OCI-LY3 (cell line): ENCODE measurements around the gene SRD5A1.

ENCODE experiments used
- H2AFZ ChIP-seq: fragments of 200-600, 300-600 bp; shearing (Covaris generic); 2 replicates; pipeline ENCODE4 v1.6.0; 2014; ENCODE audit warnings: antibody characterized with exemption, low read depth, low read length
- H3K27ac ChIP-seq: fragments of 200-600, 300-600 bp; sonication (generic); 2 replicates; pipeline ENCODE4 v1.5.1; 2014; ENCODE audit warnings: mild to moderate bottlenecking, low read length, moderate library complexity, mixed read lengths
- H3K27me3 ChIP-seq: fragments of 200-600, 300-600 bp; sonication (generic); 2 replicates; pipeline ENCODE4 v1.6.1; 2014; ENCODE audit warnings: low read depth, low read length, mixed read lengths
- H3K36me3 ChIP-seq: fragments of 200-600, 300-600 bp; sonication (generic); replicated peaks from 2 replicates; pipeline ENCODE3; 2014; ENCODE audit warnings: low read depth, low read length, mixed read lengths
- H3K4me1 ChIP-seq: fragments of 300-600, 200-600 bp; sonication (generic); 2 replicates; pipeline ENCODE4 v1.6.1; 2014; ENCODE audit warnings: low read length, mixed read lengths
- H3K4me2 ChIP-seq: fragments of 200-600, 300-600 bp; sonication (generic); 2 replicates; pipeline ENCODE4 v1.6.1; 2014; ENCODE audit warnings: low read length, mixed read lengths
- H3K4me3 ChIP-seq: fragments of 300-600, 200-600 bp; sonication (generic); 2 replicates; pipeline ENCODE4 v1.5.1; 2014; ENCODE audit warnings: antibody characterized with exemption, mild to moderate bottlenecking, low read length, moderate library complexity
- H3K79me2 ChIP-seq: fragments of 300-600, 200-600 bp; shearing (Covaris generic); 2 replicates; pipeline ENCODE4 v1.6.1; 2014; ENCODE audit warnings: mild to moderate bottlenecking, low read length, mixed read lengths
- H3K9ac ChIP-seq: fragments of 300-600, 200-600 bp; shearing (Covaris generic); 2 replicates; pipeline ENCODE4 v1.6.0; 2014; ENCODE audit warnings: mild to moderate bottlenecking, low read length, moderate library complexity
- H3K9me3 ChIP-seq: fragments of 200-600, 300-600 bp; shearing (Covaris generic); 2 replicates; pipeline ENCODE4 v1.6.1; 2014; ENCODE audit warnings: low read length, mixed read lengths; ENCODE audit not compliant: insufficient read depth
- H4K20me1 ChIP-seq: fragments of 200-600, 300-600 bp; sonication (generic); 2 replicates; pipeline ENCODE4 v1.6.1; 2016; ENCODE audit warnings: low read length, mixed read lengths; ENCODE audit not compliant: insufficient read depth
- CTCF ChIP-seq: fragments of 200-600, 300-600 bp; sonication (generic); IDR thresholded peaks from 2 replicates; pipeline ENCODE4 v1.5.1; 2014; ENCODE audit warnings: antibody characterized with exemption, low read length, low read depth
- EZH2phosphoT487 ChIP-seq: fragments of 200-600 bp; shearing (Covaris generic); IDR thresholded peaks from 2 replicates; pipeline ENCODE4 v1.6.1; 2018; ENCODE audit warnings: antibody characterized with exemption, mixed run types, low read depth

Gene SRD5A1

GRCh38 chr5:6719896-6720560, 86.8 kb downstream of the SRD5A1 start:
- Histone ChIP-seq H3K4me3 (no peak overlapping the region), H3K27ac (no peak overlapping the region), H2AFZ (no peak overlapping the region), H3K79me2 (peaks cover 97% of the 10 kb centered on the region), H3K27me3 (no peaks in the 10 kb centered on the region), H3K4me1 (peaks cover 53% of the 10 kb centered on the region), H3K9me3 (no peaks in the 10 kb centered on the region), H3K36me3 (peaks cover 36% of the 10 kb centered on the region), H3K9ac (no peak overlapping the region), H4K20me1 (peaks cover 95% of the 10 kb centered on the region), H3K4me2 (no peak overlapping the region)
- TF ChIP-seq EZH2phosphoT487, result no peak
- TF ChIP-seq CTCF, result no peak

- H3K27me3 ChIP-seq, result no peaks in the 10 kb centered on the region
- H3K27ac ChIP-seq, result no peak overlapping the region
- H3K4me3 ChIP-seq, result no peak overlapping the region
- TF ChIP-seq EZH2phosphoT487, result no peak
- no peak for TF ChIP-seq CTCF
- H3K36me3 ChIP-seq, result peaks cover 33% of the 10 kb centered on the region
- H3K4me1 ChIP-seq, result peaks cover 48% of the 10 kb centered on the region
- no peak overlapping the region for H3K9ac ChIP-seq
- H3K79me2 ChIP-seq, result peaks cover 96% of the 10 kb centered on the region
- no peaks in the 10 kb centered on the region for H3K9me3 ChIP-seq
- H4K20me1 ChIP-seq, result peaks cover 90% of the 10 kb centered on the region
- no peak overlapping the region for H2AFZ ChIP-seq
- H3K4me2 ChIP-seq, result no peak overlapping the region
Measured at GRCh38 chr5:6720561-6720921, 87.3 kb downstream of the SRD5A1 start.

GRCh38 chr5:6721442-6721841, 88.2 kb downstream of the SRD5A1 start:
- Histone ChIP-seq H3K4me1 (peaks cover 41% of the 10 kb centered on the region), H2AFZ (no peak overlapping the region), H3K4me2 (peak overlapping the region; percentile 71), H3K79me2 (peaks cover 96% of the 10 kb centered on the region), H3K27me3 (no peaks in the 10 kb centered on the region), H3K27ac (no peak overlapping the region), H3K36me3 (peaks cover 34% of the 10 kb centered on the region), H3K4me3 (no peak overlapping the region), H3K9ac (no peak overlapping the region), H4K20me1 (peaks cover 90% of the 10 kb centered on the region), H3K9me3 (no peaks in the 10 kb centered on the region)
- TF ChIP-seq EZH2phosphoT487 (no peak), CTCF (no peak)

- H3K4me2 ChIP-seq, result peak overlapping the region; percentile 71
- TF ChIP-seq CTCF (no peak), EZH2phosphoT487 (no peak)
- peaks cover 90% of the 10 kb centered on the region for H4K20me1 ChIP-seq
- H3K27ac ChIP-seq, result no peak overlapping the region
- H3K36me3 ChIP-seq, result peaks cover 30% of the 10 kb centered on the region
- no peaks in the 10 kb centered on the region for H3K9me3 ChIP-seq
- peaks cover 43% of the 10 kb centered on the region for H3K4me1 ChIP-seq
- H3K4me3 ChIP-seq, result peak overlapping the region; percentile 24; the same call in 1 of the 2 replicates
- no peak overlapping the region for H2AFZ ChIP-seq
- H3K27me3 ChIP-seq, result no peaks in the 10 kb centered on the region
- H3K79me2 ChIP-seq, result peaks cover 96% of the 10 kb centered on the region
- no peak overlapping the region for H3K9ac ChIP-seq
Measured at GRCh38 chr5:6722015-6722414, 88.8 kb downstream of the SRD5A1 start.
